ENCODE measurements around the gene SLC4A4. TPM values are rescaled to one million over a fixed set of nuclear protein-coding genes. Genes with fewer than 3 reads are reported as not detected.

SLC4A4 gene
- total and polyA plus RNA-seq, 10 of the 15 experiments (the other 5 are each of a cell fraction or from before 2014, with no cell fraction given): 0.05 to 0.44 (median 0.18) TPM

- RAD21 ChIA-PET (ENCODE audit: unreplicated experiment): no interaction called here
- DNase-seq (ENCODE audit: low read depth, low spot score): no peak
- 72% methylated on average over 4 of the region's 4 CpGs for WGBS (ENCODE audit: insufficient coverage, insufficient replicate concordance, low lambda C conversion rate, missing lambda C conversion rate)
- POLR2A ChIA-PET: no interaction called here
- H3K4me3 ChIP-seq: no peak overlapping the region
- in situ Hi-C loops (cut with MboI) (no loop called here), intact Hi-C loops (cut with micrococcal nuclease; ENCODE audit: unreplicated experiment) (no loop called here)
- H3K27me3 ChIP-seq (replicated peaks in 1 of 2; ENCODE audit: control insufficient read depth in 2 of 2, insufficient read depth in 2 of 2, low read length in 1 of 2): no peaks in the 10 kb centered on the region
- no peak for FAIRE-seq
- no peak overlapping the region for H3K9ac ChIP-seq (ENCODE audit: control insufficient read depth, insufficient read depth, low read length)
- CTCF ChIA-PET: no interaction called here
- H3K79me2 ChIP-seq (ENCODE audit: control insufficient read depth, insufficient read depth, low read length): no peaks in the 10 kb centered on the region
- no peak for ATAC-seq
- SMC1A ChIA-PET (ENCODE audit: uncharacterized antibody, unreplicated experiment): no interaction called here
- H2AFZ ChIP-seq (ENCODE audit: control insufficient read depth, low read depth, low read length): no peak overlapping the region
- no peak overlapping the region for H3K4me2 ChIP-seq (ENCODE audit: control insufficient read depth, insufficient read depth)
- H4K20me1 ChIP-seq (ENCODE audit: control insufficient read depth, insufficient read depth): no peaks in the 10 kb centered on the region
- H3K36me3 ChIP-seq (ENCODE audit: control insufficient read depth in 2 of 2, insufficient read depth in 2 of 2, low read length in 1 of 2): no peaks in the 10 kb centered on the region
- H3K27ac ChIP-seq (ENCODE audit: control insufficient read depth, insufficient read depth): no peak overlapping the region
- H3K4me1 ChIP-seq (ENCODE audit: control insufficient read depth, insufficient read depth, low read length): no peaks in the 10 kb centered on the region
- no TSS peak for BruUV-seq (replicated peaks)
- no peaks in the 10 kb centered on the region for H3K9me3 ChIP-seq (replicated peaks; ENCODE audit: control insufficient read depth, insufficient read depth, low read length)
- TF ChIP-seq SREBF1 (IDR thresholded peaks at IDR 0.05; ENCODE audit: low read length) (no peak), EED (IDR thresholded peaks at IDR 0.05; ENCODE audit: low read depth) (no peak), CBFB (IDR thresholded peaks at IDR 0.05; ENCODE audit: low read depth) (no peak), HCFC1 (IDR thresholded peaks at IDR 0.05; ENCODE audit: low read length) (no peak), SUZ12 (IDR thresholded peaks at IDR 0.05; ENCODE audit: unreplicated experiment) (no peak), STAT3 (IDR thresholded peaks at IDR 0.05; ENCODE audit: low read depth, low read length) (no peak)
These were observed 38.7 kb downstream of the SLC4A4 start for GRCh38 chr4:71377561-71377960.

GRCh38 chr4:71379126-71379525 lies 40.3 kb downstream of the SLC4A4 start:
- Histone ChIP-seq H4K20me1 (ENCODE audit: control insufficient read depth, insufficient read depth) (no peaks in the 10 kb centered on the region), H3K9me3 (replicated peaks; ENCODE audit: control insufficient read depth, insufficient read depth, low read length) (no peaks in the 10 kb centered on the region), H3K4me3 (no peak overlapping the region), H3K9ac (ENCODE audit: control insufficient read depth, insufficient read depth, low read length) (no peak overlapping the region), H3K27ac (ENCODE audit: control insufficient read depth, insufficient read depth) (no peak overlapping the region), H3K4me2 (ENCODE audit: control insufficient read depth, insufficient read depth) (no peak overlapping the region), H2AFZ (ENCODE audit: control insufficient read depth, low read depth, low read length) (no peak overlapping the region), H3K36me3 (ENCODE audit: control insufficient read depth in 2 of 2, insufficient read depth in 2 of 2, low read length in 1 of 2) (no peaks in the 10 kb centered on the region), H3K4me1 (ENCODE audit: control insufficient read depth, insufficient read depth, low read length) (no peaks in the 10 kb centered on the region), H3K27me3 (replicated peaks in 1 of 2; ENCODE audit: control insufficient read depth in 2 of 2, insufficient read depth in 2 of 2, low read length in 1 of 2) (no peaks in the 10 kb centered on the region), H3K79me2 (ENCODE audit: control insufficient read depth, insufficient read depth, low read length) (no peaks in the 10 kb centered on the region)
- 30% methylated on average over 5 of the region's 5 CpGs for WGBS (ENCODE audit: insufficient coverage, insufficient replicate concordance, low lambda C conversion rate, missing lambda C conversion rate)
- SMC1A ChIA-PET (ENCODE audit: uncharacterized antibody, unreplicated experiment): no interaction called here
- TF ChIP-seq TBL1XR1 (IDR thresholded peaks at IDR 0.05; ENCODE audit: low read depth, low read length) (no peak), JUND (IDR thresholded peaks at IDR 0.05; ENCODE audit: low read depth, low read length) (no peak), BCL11A (IDR thresholded peaks at IDR 0.05; ENCODE audit: low read depth, low read length) (no peak), E2F4 (IDR thresholded peaks at IDR 0.05; ENCODE audit: low read depth, low read length) (no peak), NFYB (IDR thresholded peaks at IDR 0.05; ENCODE audit: insufficient read depth, low read depth, low read length) (no peak), GATAD2B (conservative IDR thresholded peaks at IDR 0.05; ENCODE audit: low read depth) (no peak), MYC (IDR thresholded peaks at IDR 0.05; ENCODE audit: insufficient read depth, insufficient read length, insufficient replicate concordance, low read length, severe bottlenecking) (no peak)
- POLR2A ChIA-PET: no interaction called here
- intact Hi-C loops (cut with micrococcal nuclease; ENCODE audit: unreplicated experiment) (no loop called here), in situ Hi-C loops (cut with MboI) (no loop called here)
- ATAC-seq (no peak), DNase-seq (ENCODE audit: low read depth, low spot score) (no peak), FAIRE-seq (no peak)
- no TSS peak for BruUV-seq (replicated peaks)
- CTCF ChIA-PET: no interaction called here
- RAD21 ChIA-PET (ENCODE audit: unreplicated experiment): no interaction called here

Data from GM12878 (cell line).